A549 (cell line): Measurements from ENCODE around the gene LCAT. TPM values are rescaled to one million over a fixed set of nuclear protein-coding genes. Genes with fewer than 3 reads are reported as not detected.

ENCODE experiments used
- ATAC-seq, 2 experiments: fragments of 200-7000 bp in 1 of 2; fragments of >200 bp in 1 of 2; cut with Nextera tagmentation in 1 of 2; cut with Tn5 transposase in 1 of 2; 3 replicates each; pipeline versions ENCODE4 v1.8.0 to v1.9.1; 2018 to 2020; ENCODE audit warnings: mild to moderate bottlenecking in 1 of 2, moderate library complexity in 1 of 2
- CTCF ChIA-PET: fragments of 300-600 bp; sonication (Branson Sonifier 250); formaldehyde crosslinking; extraction: SDS; loops from one replicate; lab custom pipeline; 2021; ENCODE audit warnings: antibody characterized with exemption, inconsistent platforms; lab: Yijun Ruan, JAX
- POLR2A ChIA-PET: fragments of 350-600 bp; formaldehyde crosslinking; extraction: SDS; loops from one replicate; lab custom pipeline; 2021; ENCODE audit warnings: antibody characterized with exemption, inconsistent platforms; lab: Yijun Ruan, JAX
- DNase-seq, 2 experiments: peaks; one replicate each; pipeline versions ENCODE4 v3.0.0 to v3.0.0-alpha.2; 2011 to 2016; ENCODE audit warnings: low read depth in 1 of 2, low spot score in 1 of 2
- FAIRE-seq: peaks from 2 replicates; lab custom pipeline; 2011; peaks lifted over from hg19 to GRCh38; lab: Jason Lieb, UNC
- H3K27ac ChIP-seq, 2 experiments: fragments of >200 bp; sonication (Bioruptor Twin); formaldehyde crosslinking; 3 replicates each; pipeline ENCODE4 v1.5.1; 2016 to 2017
- H3K4me1 ChIP-seq: fragments of >200 bp; sonication (Bioruptor Twin); formaldehyde crosslinking; 3 replicates; pipeline ENCODE4 v1.6.1; 2016
- H3K4me2 ChIP-seq: fragments of >200 bp; sonication (Bioruptor Twin); formaldehyde crosslinking; 3 replicates; pipeline ENCODE4 v1.6.1; 2016
- H3K4me3 ChIP-seq: fragments of >200 bp; sonication (Bioruptor Twin); formaldehyde crosslinking; 3 replicates; pipeline ENCODE4 v1.5.1; 2016
- H3K9me3 ChIP-seq: fragments of >200 bp; sonication (Bioruptor Twin); formaldehyde crosslinking; 3 replicates; pipeline ENCODE4 v1.6.1; 2016
- BHLHE40 ChIP-seq: IDR thresholded peaks from 2 replicates; pipeline ENCODE4 v1.6.1; 2012; ENCODE audit warnings: low read depth, low read length, inconsistent platforms
- CHD2 ChIP-seq: fragments of 150-350 bp; IDR thresholded peaks from 2 replicates; pipeline ENCODE4 v1.6.1; 2014; ENCODE audit warnings: low read length; ENCODE audit not compliant: partially characterized antibody
- CHD4 ChIP-seq: fragments of 200-600 bp; sonication (generic); IDR thresholded peaks from 2 replicates; pipeline ENCODE4 v1.6.1; 2016; ENCODE audit warnings: antibody characterized with exemption, mild to moderate bottlenecking, borderline replicate concordance
- E2F6 ChIP-seq: IDR thresholded peaks from 2 replicates; pipeline ENCODE4 v1.6.1; 2012; ENCODE audit warnings: low read depth, borderline replicate concordance
- ELK1 ChIP-seq: fragments of 150-350 bp; IDR thresholded peaks from 2 replicates; pipeline ENCODE4 v1.6.1; 2014; ENCODE audit warnings: low read depth, mild to moderate bottlenecking, low read length
- GATA3 ChIP-seq: IDR thresholded peaks from 2 replicates; pipeline ENCODE4 v1.6.1; 2012; ENCODE audit warnings: borderline replicate concordance
- HMGXB4 ChIP-seq: fragments of 250-450 bp; sonication (Bioruptor Pico); IDR thresholded peaks from 2 replicates; pipeline ENCODE4 v1.5.0; 2021; ENCODE audit warnings: mild to moderate bottlenecking, moderate library complexity, borderline replicate concordance
- HOXB5 ChIP-seq: fragments of 250-450 bp; sonication (Bioruptor Pico); IDR thresholded peaks from 2 replicates; pipeline ENCODE4 v1.5.0; 2020; ENCODE audit warnings: mild to moderate bottlenecking, moderate library complexity
- KDM5A ChIP-seq: fragments of 200-600 bp; sonication (generic); IDR thresholded peaks from 2 replicates; pipeline ENCODE4 v1.6.1; 2016; ENCODE audit warnings: antibody characterized with exemption, mild to moderate bottlenecking
- MAX ChIP-seq: IDR thresholded peaks from 2 replicates; pipeline ENCODE4 v1.6.1; 2012
- NPAS2 ChIP-seq: fragments of 250-450 bp; sonication (Bioruptor Pico); IDR thresholded peaks from 2 replicates; pipeline ENCODE4 v1.8.0; 2022; ENCODE audit warnings: mild to moderate bottlenecking, moderate library complexity, borderline replicate concordance
- PBX3 ChIP-seq: IDR thresholded peaks from 2 replicates; pipeline ENCODE4 v1.6.1; 2012
- PHF8 ChIP-seq: fragments of 200-600 bp; sonication (generic); IDR thresholded peaks from 2 replicates; pipeline ENCODE4 v1.6.1; 2016; ENCODE audit warnings: low read depth, mild to moderate bottlenecking, antibody characterized with exemption, moderate library complexity, borderline replicate concordance
- POLR2A ChIP-seq: IDR thresholded peaks from 2 replicates; pipeline ENCODE4 v1.6.1; 2012; ENCODE audit warnings: mild to moderate bottlenecking, low read length
- RAD21 ChIP-seq, 2 experiments: fragments of >200 bp in 1 of 2; sonication (Bioruptor Twin) in 1 of 2; formaldehyde crosslinking in 1 of 2; IDR thresholded peaks in 1 of 2; conservative IDR thresholded peaks in 1 of 2; 2 replicates in 1 of 2; 3 replicates in 1 of 2; pipeline ENCODE4 v1.6.1; 2012 to 2018; ENCODE audit warnings: inconsistent platforms in 1 of 2
- SMC3 ChIP-seq: fragments of >200 bp; sonication (Bioruptor Twin); formaldehyde crosslinking; IDR thresholded peaks from 3 replicates; pipeline ENCODE4 v1.6.1; 2018; ENCODE audit warnings: inconsistent platforms
- SREBF2 ChIP-seq: fragments of 450-650 bp; IDR thresholded peaks from 2 replicates; pipeline ENCODE4 v1.6.1; 2014; ENCODE audit warnings: mild to moderate bottlenecking, moderate library complexity
- TP53 ChIP-seq: fragments of 250-450 bp; sonication (Bioruptor Pico); IDR thresholded peaks from 2 replicates; pipeline ENCODE4 v1.5.0; 2021; ENCODE audit warnings: mild to moderate bottlenecking, moderate library complexity
- ZC3H11A ChIP-seq: fragments of 450-650 bp; IDR thresholded peaks from 2 replicates; pipeline ENCODE4 v1.6.1; 2014; ENCODE audit warnings: antibody characterized with exemption, mild to moderate bottlenecking
- ZFP36 ChIP-seq: fragments of 450-650 bp; IDR thresholded peaks from 2 replicates; pipeline ENCODE4 v1.6.1; 2014; ENCODE audit warnings: borderline replicate concordance; ENCODE audit not compliant: partially characterized antibody
- WGBS: methylation state at CpG from one replicate; pipeline ENCODE4 v1.1.6; 2017; ENCODE audit errors: missing lambda C conversion rate; 5-methylcytosine and 5-hydroxymethylcytosine counted together
- polyA plus RNA-seq, 4 experiments: library from polyadenylated mRNA; depleted of rRNA in 3 of 4; stranded (reverse); fragments of >200 nt; fragmentation: RNase III in 1 of 4; extraction: RNeasy Plus Mini Kit Qiagen cat#74134 plus additional on column Dnase treatment in 1 of 4; gene quantifications; 2 replicates in 3 of 4; 3 replicates in 1 of 4; pipeline ENCODE4 v1.2.3, GENCODE V29; 2011 to 2017

LCAT gene
- polyA plus RNA-seq, 2 of the 4 experiments (the other 2 are of a cell fraction) = 1.7 to 8.4 TPM

GRCh38 chr16:67914758-67915495 lies 29.0 kb downstream of the LCAT start:
- ChIA-PET CTCF (interaction anchor here (0.6 to 8.7 kb wide), 8 partner anchors 10 to 394 kb away, joined by 3 to 49 read pairs (median 8); no protein-coding TSS in a partner anchor), POLR2A (interaction anchor here (0.6 kb wide), 1 partner anchor 21 kb away, joined by 3 read pairs; no protein-coding TSS in a partner anchor)
- Histone ChIP-seq H3K9me3 (no peaks in the 10 kb centered on the region), H3K4me2 (no peak overlapping the region), H3K27ac (no peak overlapping the region), H3K4me3 (no peak overlapping the region), H3K4me1 (peaks cover 16% of the 10 kb centered on the region)
- ATAC-seq (no peak), DNase-seq (no peak), FAIRE-seq (no peak)
- 83% methylated on average over 7 of the region's 7 CpGs for WGBS
- TF ChIP-seq GATA3 (no peak), MAX (no peak), ELK1 (no peak), E2F6 (no peak), BHLHE40 (no peak), CHD2 (no peak), KDM5A (no peak), PHF8 (no peak), HMGXB4 (no peak)

- Histone ChIP-seq H3K4me1 (no peaks in the 10 kb centered on the region), H3K27ac (no peak overlapping the region), H3K4me2 (no peak overlapping the region), H3K4me3 (no peak overlapping the region), H3K9me3 (no peaks in the 10 kb centered on the region)
- 0 out of 6 replicates have a peak, but pooled peaks of 1 of the 2 experiments have one; percentile 24 for ATAC-seq
- DNase-seq = no peak
- ChIA-PET POLR2A (no interaction called here), CTCF (interaction anchor here (0.8 to 2.6 kb wide), 8 partner anchors 13 to 318 kb away, joined by 3 to 11 read pairs (median 4); partner anchors contain the start of genes CTRL and NRN1L)
- FAIRE-seq = no peak
- 70% methylated on average over 2 of the region's 2 CpGs for WGBS
- no peak for TF ChIP-seq TP53
- TF ChIP-seq NPAS2 (CRISPR knock-in tag) = no peak
- no peak for TF ChIP-seq SREBF2
- no peak for TF ChIP-seq PHF8
- TF ChIP-seq CHD4 = no peak
- no peak for TF ChIP-seq HOXB5 (CRISPR knock-in tag)
- TF ChIP-seq PBX3 = no peak
- no peak for TF ChIP-seq KDM5A
- TF ChIP-seq HMGXB4 = no peak
- TF ChIP-seq SMC3 = no peak
- no peak for TF ChIP-seq ZC3H11A
- no peak for TF ChIP-seq ZFP36
- no peak for TF ChIP-seq RAD21 (conservative IDR thresholded peaks at IDR 0.05 in 1 of 2, IDR thresholded peaks at IDR 0.05 in 1 of 2)
- TF ChIP-seq POLR2A = no peak
- TF ChIP-seq BHLHE40 = no peak
- TF ChIP-seq E2F6 = no peak
Observed at GRCh38 chr16:67910158-67910557, 33.8 kb downstream of the LCAT start.
